Measurements from ENCODE around the gene TRAT1. TPM values are rescaled to one million over a fixed set of nuclear protein-coding genes. Genes with fewer than 3 reads are reported as not detected.

Gene TRAT1
- total RNA-seq, 4 donors from 2014 or later, result not detected

- intact Hi-C loops (cut with DNase I; ENCODE audit: low total_unique reads), result no loop called here
- in situ Hi-C loops (cut with MboI; ENCODE audit: low sequenced_read_pairs in 4 of 4), result no loop called here
- no peaks in the 10 kb centered on the region for H3K9me3 ChIP-seq
- H3K27ac ChIP-seq, result no peak overlapping the region
- no peak overlapping the region for H3K4me3 ChIP-seq
- H3K27me3 ChIP-seq, result no peaks in the 10 kb centered on the region
- no peaks in the 10 kb centered on the region for H3K36me3 ChIP-seq
- H3K4me1 ChIP-seq, result no peaks in the 10 kb centered on the region
- no peak for TF ChIP-seq CTCF (IDR thresholded peaks at IDR 0.05 in 4 of 5, conservative IDR thresholded peaks at IDR 0.05 in 1 of 5)
- TF ChIP-seq POLR2A (IDR thresholded peaks at IDR 0.05), result no peak
- ATAC-seq, result no peak
- DNase-seq, result no peak
Measured at GRCh38 chr3:108894981-108895380, 72.4 kb downstream of the TRAT1 start.

GRCh38 chr3:108897883-108898282, 75.3 kb downstream of the TRAT1 start:
- Histone ChIP-seq H3K9me3 (no peaks in the 10 kb centered on the region), H3K27me3 (no peaks in the 10 kb centered on the region), H3K4me3 (no peak overlapping the region), H3K36me3 (no peaks in the 10 kb centered on the region), H3K27ac (no peak overlapping the region), H3K4me1 (no peaks in the 10 kb centered on the region)
- ATAC-seq (no peak), DNase-seq (no peak)
- no peak for TF ChIP-seq POLR2A (IDR thresholded peaks at IDR 0.05)
- no peak for TF ChIP-seq CTCF (IDR thresholded peaks at IDR 0.05 in 4 of 5, conservative IDR thresholded peaks at IDR 0.05 in 1 of 5)
- intact Hi-C loops (cut with DNase I; ENCODE audit: low total_unique reads), result no loop called here
- in situ Hi-C loops (cut with MboI; ENCODE audit: low sequenced_read_pairs in 4 of 4), result no loop called here

GRCh38 chr3:108899530-108899929, 76.9 kb downstream of the TRAT1 start:
- no peak for TF ChIP-seq CTCF (IDR thresholded peaks at IDR 0.05 in 4 of 5, conservative IDR thresholded peaks at IDR 0.05 in 1 of 5)
- TF ChIP-seq POLR2A (IDR thresholded peaks at IDR 0.05), result no peak
- Histone ChIP-seq H3K27me3 (no peaks in the 10 kb centered on the region), H3K9me3 (no peaks in the 10 kb centered on the region), H3K27ac (no peak overlapping the region), H3K4me1 (no peaks in the 10 kb centered on the region), H3K4me3 (no peak overlapping the region), H3K36me3 (no peaks in the 10 kb centered on the region)
- ATAC-seq (no peak), DNase-seq (no peak)
- in situ Hi-C loops (cut with MboI; ENCODE audit: low sequenced_read_pairs in 4 of 4) (no loop called here), intact Hi-C loops (cut with DNase I; ENCODE audit: low total_unique reads) (no loop called here)

Other genes with a start within 250 kb of the TRAT1 start
- gene CIP2A, start 233.3 kb upstream of the TRAT1 start, total RNA-seq, result 1 to 10 TPM in 2 of 4 donors, under 1 TPM in 2; 0.61 to 1.9 (median 0.96) TPM
- 1 to 10 TPM; 3.4 to 7.8 (median 5.7) TPM for gene DZIP3, start 233.1 kb upstream of the TRAT1 start, total RNA-seq
- not detected for gene RETNLB, start 65.4 kb upstream of the TRAT1 start, total RNA-seq
- not detected for gene GUCA1C, start 131.1 kb downstream of the TRAT1 start, total RNA-seq